ENCODE results near the gene ICA1L.
A peak's percentile ranks its signal among the peaks of the same experiment; 100 is the strongest.

ICA1L gene

GRCh38 chr2:202780514-202781021 lies 91.0 kb downstream of the ICA1L start:
- DNase-seq = peak in 1 of 2 donors; percentile 12

- no peak for DNase-seq
These were observed 93.3 kb downstream of the ICA1L start for GRCh38 chr2:202778217-202778616.

GRCh38 chr2:202774104-202774503 lies 97.5 kb downstream of the ICA1L start:
- DNase-seq = no peak

- DNase-seq = no peak
These were observed 98.1 kb downstream of the ICA1L start for GRCh38 chr2:202773301-202773973.

- DNase-seq = no peak
These were observed 99.7 kb downstream of the ICA1L start for GRCh38 chr2:202771741-202772460.

- no peak for DNase-seq
These were observed 100.2 kb downstream of the ICA1L start for GRCh38 chr2:202771336-202771735.

- DNase-seq = no peak
These were observed 102.4 kb downstream of the ICA1L start for GRCh38 chr2:202769201-202769600.

- no peak for DNase-seq
These were observed 103.3 kb downstream of the ICA1L start for GRCh38 chr2:202768273-202768672.

GRCh38 chr2:202765436-202765835 lies 106.1 kb downstream of the ICA1L start:
- no peak for DNase-seq

GRCh38 chr2:202764991-202765390 lies 106.6 kb downstream of the ICA1L start:
- DNase-seq = no peak

GRCh38 chr2:202763916-202764315 lies 107.7 kb downstream of the ICA1L start:
- no peak for DNase-seq

GRCh38 chr2:202762556-202762955 lies 109.0 kb downstream of the ICA1L start:
- no peak for DNase-seq

GRCh38 chr2:202760848-202761247 lies 110.7 kb downstream of the ICA1L start:
- no peak for DNase-seq

GRCh38 chr2:202758604-202759003 lies 113.0 kb downstream of the ICA1L start:
- no peak for DNase-seq

GRCh38 chr2:202758128-202758527 lies 113.4 kb downstream of the ICA1L start:
- DNase-seq = no peak

- DNase-seq = no peak
These were observed 114.2 kb downstream of the ICA1L start for GRCh38 chr2:202757339-202757738.

GRCh38 chr2:202756598-202756997 lies 115.0 kb downstream of the ICA1L start:
- DNase-seq = no peak

- DNase-seq = no peak
These were observed 116.6 kb downstream of the ICA1L start for GRCh38 chr2:202754936-202755335.

- DNase-seq = no peak
These were observed 119.5 kb downstream of the ICA1L start for GRCh38 chr2:202752071-202752470.

- DNase-seq = no peak
These were observed 120.7 kb downstream of the ICA1L start for GRCh38 chr2:202750763-202751427.

- no peak for DNase-seq
These were observed 122.1 kb downstream of the ICA1L start for GRCh38 chr2:202749477-202749876.

- no peak for DNase-seq
These were observed 128.0 kb downstream of the ICA1L start for GRCh38 chr2:202743613-202744012.

GRCh38 chr2:202736826-202737225 lies 134.7 kb downstream of the ICA1L start:
- no peak for DNase-seq

- DNase-seq = no peak
These were observed 145.5 kb downstream of the ICA1L start for GRCh38 chr2:202726070-202726469.
